BE2C (cell line): ENCODE data around the gene TRMO.

Source experiments
- DNase-seq: peaks from one replicate; pipeline ENCODE4 v3.0.0-alpha.2; 2020
- H3K27me3 ChIP-seq: fragments of 250-450 bp; sonication (Bioruptor Pico); 2 replicates; pipeline ENCODE4 v1.5.1; 2020; ENCODE audit warnings: mild to moderate bottlenecking
- H3K36me3 ChIP-seq: fragments of 250-450 bp; sonication (Bioruptor Pico); 2 replicates; pipeline ENCODE4 v1.5.1; 2020; ENCODE audit warnings: mild to moderate bottlenecking
- H3K4me1 ChIP-seq: fragments of 250-450 bp; sonication (Bioruptor Pico); 2 replicates; pipeline ENCODE4 v1.5.1; 2020
- H3K4me3 ChIP-seq: 2 replicates; pipeline ENCODE4 v1.5.1; 2011; ENCODE audit warnings: low read depth, low read length
- H3K9me3 ChIP-seq: fragments of 250-450 bp; sonication (Bioruptor Pico); 2 replicates; pipeline ENCODE4 v1.5.1; 2020
- TF ChIP-seq, protein P1 (sequence below): IDR thresholded peaks from 2 replicates; pipeline ENCODE4 v1.5.1; 2012; ENCODE audit warnings: mild to moderate bottlenecking, low read depth, low read length

TRMO gene

DNA sequence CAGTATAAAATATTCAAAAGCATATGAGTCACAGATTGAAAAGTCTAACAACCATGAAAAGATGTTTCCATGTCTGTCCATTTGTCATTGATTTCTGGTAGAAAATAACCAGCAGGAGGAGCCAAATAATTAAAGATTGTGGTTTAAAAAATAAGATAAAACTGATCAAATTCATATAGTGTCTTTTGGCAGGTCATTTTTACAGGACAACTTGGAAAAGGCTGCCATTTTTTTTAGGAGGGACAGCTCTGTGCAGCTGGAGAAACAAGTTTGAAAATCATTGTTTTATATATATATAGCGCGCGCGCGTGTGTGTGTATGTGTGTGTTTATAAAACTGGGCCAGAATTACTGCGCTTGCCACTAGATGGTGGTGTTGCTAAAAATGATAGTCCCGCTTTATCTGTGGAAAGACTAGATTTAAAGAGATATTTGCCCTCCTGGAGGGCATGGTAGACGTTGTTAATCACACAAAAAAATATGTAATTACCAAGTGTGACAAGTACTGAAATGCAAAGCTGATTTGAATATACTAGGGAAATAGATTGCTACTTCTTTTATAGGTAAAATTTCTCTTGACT is 1.3 kb upstream of the TRMO start:
- 0 out of 2 replicates have a peak, but pooled peaks cover 2% of the 10 kb centered on the region for H3K4me1 ChIP-seq
- TF ChIP-seq, protein P1, sequence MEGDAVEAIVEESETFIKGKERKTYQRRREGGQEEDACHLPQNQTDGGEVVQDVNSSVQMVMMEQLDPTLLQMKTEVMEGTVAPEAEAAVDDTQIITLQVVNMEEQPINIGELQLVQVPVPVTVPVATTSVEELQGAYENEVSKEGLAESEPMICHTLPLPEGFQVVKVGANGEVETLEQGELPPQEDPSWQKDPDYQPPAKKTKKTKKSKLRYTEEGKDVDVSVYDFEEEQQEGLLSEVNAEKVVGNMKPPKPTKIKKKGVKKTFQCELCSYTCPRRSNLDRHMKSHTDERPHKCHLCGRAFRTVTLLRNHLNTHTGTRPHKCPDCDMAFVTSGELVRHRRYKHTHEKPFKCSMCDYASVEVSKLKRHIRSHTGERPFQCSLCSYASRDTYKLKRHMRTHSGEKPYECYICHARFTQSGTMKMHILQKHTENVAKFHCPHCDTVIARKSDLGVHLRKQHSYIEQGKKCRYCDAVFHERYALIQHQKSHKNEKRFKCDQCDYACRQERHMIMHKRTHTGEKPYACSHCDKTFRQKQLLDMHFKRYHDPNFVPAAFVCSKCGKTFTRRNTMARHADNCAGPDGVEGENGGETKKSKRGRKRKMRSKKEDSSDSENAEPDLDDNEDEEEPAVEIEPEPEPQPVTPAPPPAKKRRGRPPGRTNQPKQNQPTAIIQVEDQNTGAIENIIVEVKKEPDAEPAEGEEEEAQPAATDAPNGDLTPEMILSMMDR: peak; percentile 77
- no peaks in the 10 kb centered on the region for H3K36me3 ChIP-seq
- DNase-seq: peak; percentile 66
- H3K9me3 ChIP-seq: no peaks in the 10 kb centered on the region
- H3K4me3 ChIP-seq: peak overlapping the region; percentile 78
- H3K27me3 ChIP-seq: peaks cover 43% of the 10 kb centered on the region

DNA sequence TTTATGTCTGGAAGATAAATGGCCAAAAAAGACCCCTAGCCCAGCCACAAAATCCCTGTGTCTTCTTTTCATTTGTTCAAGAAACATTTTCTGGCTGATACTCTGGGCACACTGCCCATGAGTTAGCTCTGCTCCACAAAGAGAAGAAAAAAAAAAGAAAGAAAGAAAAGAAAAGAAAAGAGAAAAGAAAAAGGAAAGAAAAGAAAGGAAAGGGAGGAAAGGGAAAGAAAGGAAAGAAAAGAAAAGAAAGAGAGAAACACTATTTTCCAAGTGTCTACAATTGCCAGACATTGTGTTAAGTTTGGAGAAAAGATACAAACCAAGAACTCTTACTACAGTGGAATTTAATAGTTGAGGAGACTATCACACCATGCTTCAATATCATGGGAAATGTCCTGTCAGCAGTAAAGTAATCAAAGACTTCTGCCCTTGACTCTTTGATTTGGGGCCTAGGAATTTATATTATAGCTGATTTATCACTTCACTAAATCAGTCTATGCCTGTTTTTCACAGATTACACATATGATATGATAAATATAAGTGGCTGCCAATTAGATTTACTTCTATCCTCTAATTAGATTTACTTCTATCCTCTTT is 3.0 kb downstream of the TRMO start:
- TF ChIP-seq, protein P1: no peak
- Histone ChIP-seq H3K4me3 (no peak overlapping the region), H3K36me3 (no peaks in the 10 kb centered on the region; the same call in 1 of the 2 replicates), H3K9me3 (no peaks in the 10 kb centered on the region), H3K4me1 (0 out of 2 replicates have a peak, but pooled peaks cover 2% of the 10 kb centered on the region), H3K27me3 (peaks cover 5% of the 10 kb centered on the region)
- no peak for DNase-seq

DNA sequence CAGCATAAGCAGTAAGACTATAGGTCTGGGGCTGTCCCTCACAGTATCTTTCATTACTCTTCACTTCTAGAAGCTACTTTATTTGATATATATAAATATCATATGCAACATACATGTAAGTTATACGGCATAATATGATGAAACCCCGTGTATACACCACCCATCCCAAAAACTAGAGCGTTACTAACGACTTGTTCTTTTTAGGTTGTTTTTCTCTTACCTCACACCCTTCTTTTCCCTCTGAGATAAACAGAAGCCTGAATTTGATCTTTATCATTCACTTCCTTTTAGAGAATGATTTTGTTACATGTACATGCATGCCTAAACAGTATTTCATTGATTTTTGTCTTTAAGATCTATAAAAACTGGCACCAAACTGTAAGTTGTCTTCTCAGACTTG is 3.7 kb downstream of the TRMO start:
- H3K27me3 ChIP-seq: no peaks in the 10 kb centered on the region
- no peak overlapping the region for H3K4me3 ChIP-seq
- H3K9me3 ChIP-seq: no peaks in the 10 kb centered on the region

DNA sequence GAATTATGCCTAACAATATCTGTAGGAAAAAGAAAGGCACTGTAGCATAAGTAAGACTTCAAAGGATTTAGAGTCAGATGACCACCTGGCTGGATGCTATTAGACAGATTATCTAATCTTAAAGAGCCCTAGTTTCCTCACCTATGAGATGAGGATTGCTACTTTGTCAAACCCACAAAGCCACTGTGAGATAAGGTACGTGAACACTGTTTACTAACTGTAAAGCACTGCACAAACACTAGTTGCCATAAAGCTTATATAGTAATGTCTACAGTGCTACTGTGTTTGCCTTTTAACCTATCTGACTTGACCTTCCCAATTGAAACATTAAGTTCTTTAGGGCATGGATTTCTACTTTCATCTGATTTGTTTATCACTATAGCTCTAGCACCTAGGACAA is 10.3 kb downstream of the TRMO start:
- no peak for DNase-seq
- Histone ChIP-seq H3K36me3 (peaks cover 45% of the 10 kb centered on the region), H3K9me3 (no peaks in the 10 kb centered on the region), H3K27me3 (no peaks in the 10 kb centered on the region), H3K4me1 (no peaks in the 10 kb centered on the region), H3K4me3 (no peak overlapping the region)
- TF ChIP-seq, protein P1: no peak

More for the DNA sequence above, 3.7 kb downstream of the TRMO start:
- TF ChIP-seq, protein P1: no peak
- DNase-seq: no peak
- 0 out of 2 replicates have a peak, but pooled peaks cover 2% of the 10 kb centered on the region for H3K4me1 ChIP-seq
- H3K36me3 ChIP-seq: peaks cover under 1% of the 10 kb centered on the region; the same call in 1 of the 2 replicates

DNA sequence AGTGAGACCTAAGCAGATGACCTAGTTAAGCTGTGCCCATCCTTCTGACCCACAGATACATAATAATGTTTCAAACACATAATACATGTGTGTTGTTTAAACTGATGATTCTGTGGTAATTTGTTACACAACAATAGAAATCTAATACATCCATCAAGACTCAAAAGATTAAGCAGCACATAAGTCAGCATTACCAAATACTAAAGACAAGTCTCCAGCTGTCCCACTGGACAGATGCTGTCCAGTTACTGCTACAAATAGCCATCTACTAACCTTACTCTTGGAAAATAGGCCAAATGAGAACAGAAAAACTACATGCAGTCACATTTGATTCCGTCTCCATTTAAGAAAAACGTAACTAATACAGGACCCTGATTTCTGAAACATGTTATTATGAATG is 10.8 kb downstream of the TRMO start:
- Histone ChIP-seq H3K9me3 (no peaks in the 10 kb centered on the region), H3K4me1 (no peaks in the 10 kb centered on the region), H3K36me3 (peaks cover 45% of the 10 kb centered on the region), H3K27me3 (no peaks in the 10 kb centered on the region), H3K4me3 (no peak overlapping the region)
- TF ChIP-seq, protein P1: no peak
- DNase-seq: no peak

DNA sequence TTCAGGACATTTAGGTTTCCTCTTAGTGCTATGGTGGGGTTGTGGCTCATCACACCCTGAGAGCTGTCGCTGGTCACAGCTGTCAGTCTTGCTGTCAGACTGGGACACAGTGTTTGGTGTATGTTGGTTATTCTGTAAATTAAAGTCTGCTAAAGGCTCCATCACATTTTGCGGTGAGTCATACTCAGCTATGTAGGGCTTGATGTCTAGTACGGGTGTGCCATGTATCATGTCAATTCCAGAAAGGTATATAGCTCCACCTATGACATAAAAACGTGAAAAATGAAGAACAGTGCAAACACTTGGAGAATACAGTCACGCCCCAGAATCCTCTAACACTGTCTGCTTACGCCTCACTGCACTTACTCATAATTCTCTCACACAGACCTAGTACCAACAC is 11.9 kb downstream of the TRMO start:
- DNase-seq: no peak
- H3K4me1 ChIP-seq: no peaks in the 10 kb centered on the region
- no peaks in the 10 kb centered on the region for H3K27me3 ChIP-seq
- no peaks in the 10 kb centered on the region for H3K9me3 ChIP-seq
- H3K4me3 ChIP-seq: no peak overlapping the region
- H3K36me3 ChIP-seq: peaks cover 45% of the 10 kb centered on the region
- TF ChIP-seq, protein P1: no peak
